HEK293 (cell line): Measurements from ENCODE around the gene TFDP3.

Experiments used
- IKZF3 ChIP-seq: fragments of 450-650 bp; IDR thresholded peaks from 2 replicates; pipeline ENCODE4 v1.5.0; 2018; ENCODE audit warnings: missing biosample characterization, mild to moderate bottlenecking, missing genetic modification characterization, moderate library complexity
- KLF17 ChIP-seq: fragments of 450-650 bp; formaldehyde crosslinking; IDR thresholded peaks from 2 replicates; pipeline ENCODE4 v1.5.1; 2016; ENCODE audit warnings: missing biosample characterization, missing genetic modification characterization
- MZF1 ChIP-seq: fragments of 450-650 bp; formaldehyde crosslinking; IDR thresholded peaks from 2 replicates; pipeline ENCODE4 v1.5.1; 2017; ENCODE audit warnings: missing biosample characterization, missing genetic modification characterization, borderline replicate concordance
- OVOL3 ChIP-seq: fragments of 450-650 bp; formaldehyde crosslinking; IDR thresholded peaks from 2 replicates; pipeline ENCODE4 v1.5.1; 2016; ENCODE audit warnings: missing biosample characterization, missing genetic modification characterization
- PRDM10 ChIP-seq: fragments of 450-650 bp; formaldehyde crosslinking; IDR thresholded peaks from 2 replicates; pipeline ENCODE4 v1.5.1; 2016; ENCODE audit warnings: missing biosample characterization, missing genetic modification characterization
- ZIC2 ChIP-seq: fragments of 450-650 bp; formaldehyde crosslinking; IDR thresholded peaks from 2 replicates; pipeline ENCODE4 v1.5.1; 2016; ENCODE audit warnings: missing biosample characterization, missing genetic modification characterization
- ZNF112 ChIP-seq: fragments of 450-650 bp; formaldehyde crosslinking; IDR thresholded peaks from 2 replicates; pipeline ENCODE4 v1.5.0; 2017; ENCODE audit warnings: missing biosample characterization, missing genetic modification characterization
- ZNF114 ChIP-seq: fragments of 450-650 bp; formaldehyde crosslinking; IDR thresholded peaks from 2 replicates; pipeline ENCODE4 v1.5.0; 2017; ENCODE audit warnings: missing biosample characterization, missing genetic modification characterization
- ZNF132 ChIP-seq: fragments of 450-650 bp; formaldehyde crosslinking; IDR thresholded peaks from 2 replicates; pipeline ENCODE4 v1.5.1; 2017; ENCODE audit warnings: missing biosample characterization, missing genetic modification characterization, borderline replicate concordance
- ZNF18 ChIP-seq: fragments of 450-650 bp; formaldehyde crosslinking; IDR thresholded peaks from 2 replicates; pipeline ENCODE4 v1.5.1; 2016; ENCODE audit warnings: missing biosample characterization, missing genetic modification characterization
- ZNF214 ChIP-seq: fragments of 450-650 bp; formaldehyde crosslinking; IDR thresholded peaks from 2 replicates; pipeline ENCODE4 v1.5.1; 2017; ENCODE audit warnings: missing biosample characterization, mild to moderate bottlenecking, missing genetic modification characterization, borderline replicate concordance
- ZNF354C ChIP-seq: fragments of 450-650 bp; formaldehyde crosslinking; IDR thresholded peaks from 2 replicates; pipeline ENCODE4 v1.5.1; 2016; ENCODE audit warnings: missing biosample characterization, missing genetic modification characterization, low read depth, borderline replicate concordance
- ZNF416 ChIP-seq: fragments of 450-650 bp; formaldehyde crosslinking; IDR thresholded peaks from 2 replicates; pipeline ENCODE4 v1.5.1; 2016; ENCODE audit warnings: missing biosample characterization, missing genetic modification characterization
- ZNF529 ChIP-seq: fragments of 450-650 bp; formaldehyde crosslinking; IDR thresholded peaks from 2 replicates; pipeline ENCODE4 v1.5.1; 2017; ENCODE audit warnings: missing genetic modification characterization, missing biosample characterization; ENCODE audit not compliant: insufficient replicate concordance
- ZNF548 ChIP-seq: fragments of 450-650 bp; formaldehyde crosslinking; IDR thresholded peaks from 2 replicates; pipeline ENCODE4 v1.5.1; 2016; ENCODE audit warnings: missing biosample characterization, missing genetic modification characterization
- ZNF701 ChIP-seq: fragments of 450-650 bp; formaldehyde crosslinking; IDR thresholded peaks from 2 replicates; pipeline ENCODE4 v1.5.1; 2016; ENCODE audit warnings: missing biosample characterization, missing genetic modification characterization
- ZNF792 ChIP-seq: fragments of 450-650 bp; formaldehyde crosslinking; IDR thresholded peaks from 2 replicates; pipeline ENCODE4 v1.5.1; 2016; ENCODE audit warnings: missing biosample characterization, missing genetic modification characterization
- ZSCAN30 ChIP-seq: fragments of 450-650 bp; IDR thresholded peaks from 2 replicates; pipeline ENCODE4 v1.5.1; 2018; ENCODE audit warnings: missing biosample characterization, mild to moderate bottlenecking, missing genetic modification characterization, moderate library complexity
- TF ChIP-seq, protein P1 (sequence below): sonication (generic); formaldehyde crosslinking; IDR thresholded peaks from 2 replicates; pipeline ENCODE4 v1.8.1; 2022; ENCODE audit warnings: mild to moderate bottlenecking, moderate library complexity, missing genetic modification reagents
- TF ChIP-seq, protein P2 (sequence below): fragments of 450-650 bp; formaldehyde crosslinking; IDR thresholded peaks from 2 replicates; pipeline ENCODE4 v1.5.1; 2016; ENCODE audit warnings: missing biosample characterization, missing genetic modification characterization

TFDP3 gene

DNA sequence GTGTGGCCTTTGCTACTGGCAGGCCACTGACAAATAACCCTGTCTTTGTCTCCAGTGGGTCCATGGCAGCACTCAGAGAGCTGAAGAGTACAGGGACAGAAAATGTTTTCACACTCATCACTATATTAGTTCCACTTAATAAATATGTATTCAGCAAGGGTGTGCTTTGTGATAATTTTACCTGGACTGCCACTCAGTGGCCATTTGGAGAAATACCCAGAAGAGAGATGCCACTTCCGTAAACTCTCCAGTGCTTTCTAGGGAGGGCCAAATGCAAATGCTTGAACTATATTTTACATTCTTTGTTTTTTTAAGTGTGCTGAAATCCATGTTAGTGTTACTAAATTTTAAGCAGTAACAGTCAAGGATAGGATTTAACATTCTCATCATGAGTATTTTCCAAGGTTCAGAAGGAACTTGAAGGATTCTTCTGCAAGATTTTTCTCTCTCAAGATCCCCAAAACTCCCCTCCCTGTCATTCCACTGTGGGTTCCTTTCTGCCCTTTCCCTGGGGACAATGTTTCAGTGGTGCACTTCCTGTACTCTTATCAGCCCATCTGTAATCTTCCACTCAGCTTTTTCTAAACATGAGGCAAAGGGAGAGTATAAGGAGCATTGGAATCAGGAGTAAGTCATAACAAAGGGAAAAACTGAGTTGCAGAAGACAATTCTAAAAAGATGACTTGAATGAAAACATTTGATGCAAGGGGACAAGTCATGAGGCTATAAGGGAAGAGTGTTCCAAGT lies 46.0 kb downstream of the TFDP3 start (continued):
- TF ChIP-seq, protein P1, sequence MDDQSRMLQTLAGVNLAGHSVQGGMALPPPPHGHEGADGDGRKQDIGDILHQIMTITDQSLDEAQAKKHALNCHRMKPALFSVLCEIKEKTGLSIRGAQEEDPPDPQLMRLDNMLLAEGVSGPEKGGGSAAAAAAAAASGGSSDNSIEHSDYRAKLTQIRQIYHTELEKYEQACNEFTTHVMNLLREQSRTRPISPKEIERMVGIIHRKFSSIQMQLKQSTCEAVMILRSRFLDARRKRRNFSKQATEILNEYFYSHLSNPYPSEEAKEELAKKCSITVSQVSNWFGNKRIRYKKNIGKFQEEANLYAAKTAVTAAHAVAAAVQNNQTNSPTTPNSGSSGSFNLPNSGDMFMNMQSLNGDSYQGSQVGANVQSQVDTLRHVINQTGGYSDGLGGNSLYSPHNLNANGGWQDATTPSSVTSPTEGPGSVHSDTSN (CRISPR knock-in tag) = no peak
- TF ChIP-seq ZNF529 (no peak), IKZF3 (tag by site-specific recombination) (no peak), ZNF548 (tag by site-specific recombination) (no peak), ZNF701 (tag by site-specific recombination) (no peak), MZF1 (tag by site-specific recombination) (peak; percentile 30; the same call in 1 of the 2 replicates), ZNF132 (tag by site-specific recombination) (no peak), ZNF214 (tag by site-specific recombination) (no peak), ZNF354C (tag by site-specific recombination) (no peak), ZNF114 (tag by site-specific recombination) (no peak), KLF17 (tag by site-specific recombination) (no peak), ZSCAN30 (tag by site-specific recombination) (no peak), ZNF112 (no peak), ZNF18 (no peak), ZIC2 (tag by site-specific recombination) (no peak), OVOL3 (no peak), PRDM10 (tag by site-specific recombination) (peak; percentile 44; the same call in 1 of the 2 replicates), ZNF792 (tag by site-specific recombination) (no peak), ZNF416 (no peak)
- TF ChIP-seq, protein P2, sequence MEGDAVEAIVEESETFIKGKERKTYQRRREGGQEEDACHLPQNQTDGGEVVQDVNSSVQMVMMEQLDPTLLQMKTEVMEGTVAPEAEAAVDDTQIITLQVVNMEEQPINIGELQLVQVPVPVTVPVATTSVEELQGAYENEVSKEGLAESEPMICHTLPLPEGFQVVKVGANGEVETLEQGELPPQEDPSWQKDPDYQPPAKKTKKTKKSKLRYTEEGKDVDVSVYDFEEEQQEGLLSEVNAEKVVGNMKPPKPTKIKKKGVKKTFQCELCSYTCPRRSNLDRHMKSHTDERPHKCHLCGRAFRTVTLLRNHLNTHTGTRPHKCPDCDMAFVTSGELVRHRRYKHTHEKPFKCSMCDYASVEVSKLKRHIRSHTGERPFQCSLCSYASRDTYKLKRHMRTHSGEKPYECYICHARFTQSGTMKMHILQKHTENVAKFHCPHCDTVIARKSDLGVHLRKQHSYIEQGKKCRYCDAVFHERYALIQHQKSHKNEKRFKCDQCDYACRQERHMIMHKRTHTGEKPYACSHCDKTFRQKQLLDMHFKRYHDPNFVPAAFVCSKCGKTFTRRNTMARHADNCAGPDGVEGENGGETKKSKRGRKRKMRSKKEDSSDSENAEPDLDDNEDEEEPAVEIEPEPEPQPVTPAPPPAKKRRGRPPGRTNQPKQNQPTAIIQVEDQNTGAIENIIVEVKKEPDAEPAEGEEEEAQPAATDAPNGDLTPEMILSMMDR (tag by site-specific recombination) = peak; percentile 47; the same call in 1 of the 2 replicates
